ENCODE measurements around the gene DOCK7.
A peak's percentile ranks its signal among the peaks of the same experiment; 100 is the strongest.
"Not testable (repeated sequence)": the region's sequence is repeated elsewhere in the genome, so short reads cannot be mapped to it uniquely, and the experiment has no call there.

DOCK7 gene

GRCh38 chr1:62625415-62625814, 62.8 kb downstream of the DOCK7 start:
- H3K4me2 ChIP-seq, result peak overlapping the region in 1 of 11 experiments; percentile 32; a peak in 1 of 22 replicates
- TF ChIP-seq Cebpa-rat (IDR thresholded peaks at IDR 0.05), result no peak

GRCh38 chr1:62621907-62622306, 66.3 kb downstream of the DOCK7 start:
- Histone ChIP-seq H3K27ac (peak overlapping the region in 1 of 11 experiments; percentile 18; a peak in 1 of 22 replicates), H3K9ac (no peak overlapping the region), H3K4me2 (peak overlapping the region in 1 of 11 experiments; percentile 46; a peak in 1 of 22 replicates)

More at GRCh38 chr1:62625415-62625814, 62.8 kb downstream of the DOCK7 start:
- Histone ChIP-seq H3K9ac (no peak overlapping the region), H3K9me3 (replicated peaks in 1 of 11) (no peaks in the 10 kb centered on the region), H3K27me3 (no peaks in the 10 kb centered on the region), H3K27ac (no peak overlapping the region), H4K20me1 (peaks cover 0 to 5% (median 0%) of the 10 kb centered on the region in 11 experiments; a peak in 2 of 22 replicates), H3K36me3 (peaks cover 25 to 62% (median 37%) of the 10 kb centered on the region in 11 experiments), H3K4me1 (peaks cover 0 to 31% (median 0%) of the 10 kb centered on the region in 10 experiments; a peak in 4 of 20 replicates), H3K4me3 (no peak overlapping the region)

GRCh38 chr1:62613890-62614289, 74.3 kb downstream of the DOCK7 start:
- no peaks in the 10 kb centered on the region for H4K20me1 ChIP-seq
- H3K4me2 ChIP-seq, result no peak overlapping the region
- no peak overlapping the region for H3K9ac ChIP-seq
- no peak overlapping the region for H3K27ac ChIP-seq
- TF ChIP-seq Cebpa-rat (IDR thresholded peaks at IDR 0.05), result no peak
- H3K27me3 ChIP-seq, result no peaks in the 10 kb centered on the region
- peaks cover 0 to 7% (median 1%) of the 10 kb centered on the region in 10 experiments; a peak in 5 of 20 replicates for H3K4me1 ChIP-seq
- H3K4me3 ChIP-seq, result no peak overlapping the region
- peaks cover 0 to 12% (median 0%) of the 10 kb centered on the region in 11 experiments; a peak in 1 of 22 replicates for H3K9me3 ChIP-seq (replicated peaks in 1 of 11)
- peaks cover 17 to 51% (median 29%) of the 10 kb centered on the region in 11 experiments; a peak in 21 of 22 replicates for H3K36me3 ChIP-seq

More at GRCh38 chr1:62621907-62622306, 66.3 kb downstream of the DOCK7 start:
- Histone ChIP-seq H3K4me3 (no peak overlapping the region), H4K20me1 (no peaks in the 10 kb centered on the region), H3K9me3 (replicated peaks in 1 of 11) (no peaks in the 10 kb centered on the region), H3K4me1 (peaks cover 0 to 21% (median 0%) of the 10 kb centered on the region in 10 experiments; a peak in 4 of 20 replicates), H3K36me3 (peaks cover 25 to 68% (median 50%) of the 10 kb centered on the region in 11 experiments), H3K27me3 (no peaks in the 10 kb centered on the region)
- TF ChIP-seq Cebpa-rat (IDR thresholded peaks at IDR 0.05), result no peak

- Histone ChIP-seq H3K4me2 (no peak overlapping the region), H3K4me1 (peaks cover 0 to 7% (median 1%) of the 10 kb centered on the region in 10 experiments; a peak in 5 of 20 replicates), H3K36me3 (peaks cover 14 to 46% (median 24%) of the 10 kb centered on the region in 11 experiments; a peak in 20 of 22 replicates), H3K27me3 (no peaks in the 10 kb centered on the region), H4K20me1 (no peaks in the 10 kb centered on the region), H3K27ac (no peak overlapping the region), H3K9ac (no peak overlapping the region), H3K4me3 (no peak overlapping the region), H3K9me3 (replicated peaks in 1 of 11) (peaks cover 0 to 12% (median 0%) of the 10 kb centered on the region in 11 experiments; a peak in 1 of 22 replicates)
- TF ChIP-seq Cebpa-rat (IDR thresholded peaks at IDR 0.05), result no peak
Observed at GRCh38 chr1:62613325-62613727, 74.9 kb downstream of the DOCK7 start.

GRCh38 chr1:62612770-62613169, 75.4 kb downstream of the DOCK7 start:
- Histone ChIP-seq H3K27me3 (no peaks in the 10 kb centered on the region), H4K20me1 (no peaks in the 10 kb centered on the region), H3K9ac (no peak overlapping the region), H3K4me3 (no peak overlapping the region), H3K4me1 (peaks cover 0 to 7% (median 1%) of the 10 kb centered on the region in 10 experiments; a peak in 5 of 20 replicates), H3K4me2 (no peak overlapping the region), H3K9me3 (replicated peaks in 1 of 11) (peaks cover 0 to 12% (median 0%) of the 10 kb centered on the region in 11 experiments; a peak in 1 of 22 replicates), H3K36me3 (peaks cover 9 to 40% (median 19%) of the 10 kb centered on the region in 11 experiments; a peak in 20 of 22 replicates), H3K27ac (no peak overlapping the region)
- TF ChIP-seq Cebpa-rat (IDR thresholded peaks at IDR 0.05), result no peak

- H3K27me3 ChIP-seq, H3K9ac ChIP-seq, H3K4me3 ChIP-seq, H3K27ac ChIP-seq, H3K4me2 ChIP-seq, H3K4me1 ChIP-seq, H4K20me1 ChIP-seq: not testable (repeated sequence)
- peaks cover 4 to 31% (median 12%) of the 10 kb centered on the region in 11 experiments; a peak in 18 of 22 replicates for H3K36me3 ChIP-seq
- H3K9me3 ChIP-seq (replicated peaks in 1 of 11), result peaks cover 0 to 12% (median 0%) of the 10 kb centered on the region in 11 experiments; a peak in 1 of 22 replicates
Observed at GRCh38 chr1:62610588-62610987, 77.6 kb downstream of the DOCK7 start.

- Histone ChIP-seq H3K4me3 (no peak overlapping the region), H3K4me2 (no peak overlapping the region), H3K4me1 (peaks cover 0 to 7% (median 1%) of the 10 kb centered on the region in 10 experiments; a peak in 5 of 20 replicates), H3K27ac (no peak overlapping the region), H3K9me3 (replicated peaks in 1 of 11) (peaks cover 0 to 12% (median 0%) of the 10 kb centered on the region in 11 experiments; a peak in 1 of 22 replicates), H3K9ac (no peak overlapping the region), H3K27me3 (no peaks in the 10 kb centered on the region), H4K20me1 (no peaks in the 10 kb centered on the region), H3K36me3 (peaks cover 4 to 31% (median 12%) of the 10 kb centered on the region in 11 experiments; a peak in 17 of 22 replicates)
- TF ChIP-seq Cebpa-rat (IDR thresholded peaks at IDR 0.05), result no peak
Observed at GRCh38 chr1:62608905-62609304, 79.3 kb downstream of the DOCK7 start.

- peaks cover 0 to 4% (median 0%) of the 10 kb centered on the region in 11 experiments; a peak in 1 of 22 replicates for H4K20me1 ChIP-seq
- no peak overlapping the region for H3K9ac ChIP-seq
- H3K4me1 ChIP-seq, result no peaks in the 10 kb centered on the region
- no peak overlapping the region for H3K27ac ChIP-seq
- TF ChIP-seq Cebpa-rat (IDR thresholded peaks at IDR 0.05), result no peak
- H3K9me3 ChIP-seq (replicated peaks in 1 of 11), result no peaks in the 10 kb centered on the region
- peaks cover 0 to 20% (median 0%) of the 10 kb centered on the region in 11 experiments; a peak in 3 of 22 replicates for H3K36me3 ChIP-seq
- H3K4me2 ChIP-seq, result no peak overlapping the region
- H3K27me3 ChIP-seq, result no peaks in the 10 kb centered on the region
- no peak overlapping the region for H3K4me3 ChIP-seq
Observed at GRCh38 chr1:62601457-62601856, 86.7 kb downstream of the DOCK7 start.

- no peak for TF ChIP-seq Cebpa-rat (IDR thresholded peaks at IDR 0.05)
- Histone ChIP-seq H3K9ac (no peak overlapping the region), H3K27me3 (no peaks in the 10 kb centered on the region), H3K4me3 (no peak overlapping the region), H3K27ac (no peak overlapping the region), H3K36me3 (peaks cover 0 to 26% (median 0%) of the 10 kb centered on the region in 11 experiments; a peak in 3 of 22 replicates), H4K20me1 (peaks cover 0 to 4% (median 0%) of the 10 kb centered on the region in 11 experiments; a peak in 1 of 22 replicates), H3K4me2 (no peak overlapping the region), H3K4me1 (no peaks in the 10 kb centered on the region), H3K9me3 (replicated peaks in 1 of 11) (no peaks in the 10 kb centered on the region)
Observed at GRCh38 chr1:62599044-62599443, 89.1 kb downstream of the DOCK7 start.
